Sigmoid colon (tissue), 4 donors: ENCODE results near the gene LINGO3.

Experiments used
- POLR2A ChIP-seq, 2 donors: fragments of 450-650 bp; IDR thresholded peaks; one replicate each; pipeline ENCODE4 v1.6.1; 2016; ENCODE audit warnings: antibody characterized with exemption in 2 of 2, mild to moderate bottlenecking in 2 of 2, moderate library complexity in 2 of 2
- POLR2AphosphoS5 ChIP-seq, 4 donors: sonication (generic); formaldehyde crosslinking; IDR thresholded peaks; one replicate each; pipeline ENCODE4 v1.6.1; 2017; ENCODE audit warnings: antibody characterized with exemption in 4 of 4
- TF ChIP-seq, protein P1 (sequence below), 4 experiments: fragments of 450-650 bp in 3 of 4; fragments of 200-600 bp in 1 of 4; IDR thresholded peaks; one replicate each; pipeline ENCODE4 v1.5.1; 2016 to 2019; ENCODE audit warnings: antibody characterized with exemption in 4 of 4, mild to moderate bottlenecking in 3 of 4, moderate library complexity in 2 of 4

DNA sequence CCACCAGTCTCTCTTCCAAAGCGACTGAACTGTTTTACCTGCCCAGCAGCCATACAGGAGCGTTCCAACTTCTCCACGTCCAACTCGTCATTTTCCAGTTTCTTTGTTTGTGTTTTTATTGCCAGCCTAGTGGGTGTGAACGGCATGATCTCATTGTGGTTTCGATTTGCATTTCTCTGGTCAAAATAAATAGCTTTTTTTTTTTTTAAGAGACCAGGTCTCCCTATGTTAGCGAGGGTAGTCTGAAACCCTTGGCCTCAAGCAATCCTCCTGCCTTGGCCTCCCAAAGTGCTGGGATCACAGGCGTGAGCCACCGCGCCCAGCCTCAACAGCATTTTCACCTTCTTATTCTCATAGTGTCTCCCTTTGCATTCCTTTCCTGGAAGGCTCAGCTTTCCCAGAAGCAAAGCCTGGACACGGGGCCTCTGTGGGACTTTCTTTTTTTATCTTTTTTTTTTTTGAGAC, 47.6 kb downstream of the LINGO3 start:
- TF ChIP-seq, protein P1, sequence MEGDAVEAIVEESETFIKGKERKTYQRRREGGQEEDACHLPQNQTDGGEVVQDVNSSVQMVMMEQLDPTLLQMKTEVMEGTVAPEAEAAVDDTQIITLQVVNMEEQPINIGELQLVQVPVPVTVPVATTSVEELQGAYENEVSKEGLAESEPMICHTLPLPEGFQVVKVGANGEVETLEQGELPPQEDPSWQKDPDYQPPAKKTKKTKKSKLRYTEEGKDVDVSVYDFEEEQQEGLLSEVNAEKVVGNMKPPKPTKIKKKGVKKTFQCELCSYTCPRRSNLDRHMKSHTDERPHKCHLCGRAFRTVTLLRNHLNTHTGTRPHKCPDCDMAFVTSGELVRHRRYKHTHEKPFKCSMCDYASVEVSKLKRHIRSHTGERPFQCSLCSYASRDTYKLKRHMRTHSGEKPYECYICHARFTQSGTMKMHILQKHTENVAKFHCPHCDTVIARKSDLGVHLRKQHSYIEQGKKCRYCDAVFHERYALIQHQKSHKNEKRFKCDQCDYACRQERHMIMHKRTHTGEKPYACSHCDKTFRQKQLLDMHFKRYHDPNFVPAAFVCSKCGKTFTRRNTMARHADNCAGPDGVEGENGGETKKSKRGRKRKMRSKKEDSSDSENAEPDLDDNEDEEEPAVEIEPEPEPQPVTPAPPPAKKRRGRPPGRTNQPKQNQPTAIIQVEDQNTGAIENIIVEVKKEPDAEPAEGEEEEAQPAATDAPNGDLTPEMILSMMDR (IDR thresholded peaks at IDR 0.05), result no peak
- TF ChIP-seq POLR2A (IDR thresholded peaks at IDR 0.05) (no peak), POLR2AphosphoS5 (IDR thresholded peaks at IDR 0.05) (no peak)
